HepG2 (cell line): ENCODE results near the gene CCSER1. TPM values are rescaled to one million over a fixed set of nuclear protein-coding genes. Genes with fewer than 3 reads are reported as not detected.

Source experiments
- ATAC-seq: fragments of 200-7000 bp; cut with Tn5 transposase; 3 replicates; pipeline ENCODE4 v1.9.1; 2020; ENCODE audit warnings: mild to moderate bottlenecking, moderate library complexity
- BruUV-seq: library from RNA; stranded (reverse); fragments of 400-500 nt; replicated peaks from 2 replicates; lab custom pipeline; 2021; lab: Mats Ljungman, UMichigan
- CTCF ChIA-PET: fragments of 300-600 bp; formaldehyde crosslinking; extraction: SDS; loops from one replicate; lab custom pipeline; 2021; ENCODE audit warnings: low total read pairs, inconsistent platforms, low intra/inter-chr PET ratio; lab: Yijun Ruan, JAX
- POLR2A ChIA-PET: fragments of 350-600 bp; sonication (Branson Sonifier 250); formaldehyde crosslinking; loops from one replicate; lab custom pipeline; 2020; ENCODE audit warnings: antibody characterized with exemption, inconsistent platforms; lab: Yijun Ruan, JAX
- DNase-seq: peaks from one replicate; pipeline ENCODE4 v3.0.0-alpha.2; 2015; ENCODE audit warnings: low spot score
- FAIRE-seq: peaks from 3 replicates; lab custom pipeline; 2011; peaks lifted over from hg19 to GRCh38; lab: Jason Lieb, UNC
- H2AFZ ChIP-seq: one replicate; pipeline ENCODE4 v1.6.1; 2011; ENCODE audit warnings: low read length, inconsistent platforms
- H3K27ac ChIP-seq: fragments of 300-600 bp; 3 replicates; pipeline ENCODE4 v1.8.0; 2011; ENCODE audit warnings: mixed run types, mild to moderate bottlenecking, mixed read lengths, low read length, inconsistent platforms; ENCODE audit not compliant: insufficient read depth; ENCODE audit errors: extremely low read length
- H3K27me3 ChIP-seq, 2 experiments: fragments of 200-600 bp in 1 of 2; 2 replicates in 1 of 2; 3 replicates in 1 of 2; pipeline versions ENCODE4 v1.6.0 to v1.8.0; 2011; ENCODE audit warnings: low read length in 2 of 2, mild to moderate bottlenecking in 2 of 2, moderate library complexity in 2 of 2, inconsistent platforms in 1 of 2; ENCODE audit not compliant: insufficient read depth in 2 of 2, control insufficient read depth in 1 of 2
- H3K36me3 ChIP-seq, 2 experiments: fragments of 200-600 bp in 1 of 2; replicated peaks in 1 of 2; 2 replicates in 1 of 2; 3 replicates in 1 of 2; pipeline versions ENCODE4 v1.5.1 to v1.8.0; 2011; ENCODE audit warnings: low read length in 2 of 2, inconsistent platforms in 1 of 2; ENCODE audit not compliant: insufficient read depth in 2 of 2, control insufficient read depth in 1 of 2
- H3K4me1 ChIP-seq: 2 replicates; pipeline ENCODE4 v1.5.1; 2012; ENCODE audit warnings: low read length, inconsistent platforms; ENCODE audit not compliant: insufficient read depth
- H3K4me2 ChIP-seq: 2 replicates; pipeline ENCODE4 v1.6.0; 2011; ENCODE audit warnings: low read depth, low read length, inconsistent platforms
- H3K4me3 ChIP-seq, 3 experiments: fragments of 200-600 bp in 1 of 3; sonication (generic), shearing (Covaris generic) in 1 of 3; replicated peaks in 1 of 3; 2 replicates each; pipeline ENCODE4 v1.5.1; 2011 to 2016; ENCODE audit warnings: low read length in 3 of 3, inconsistent platforms in 2 of 3, low read depth in 2 of 3, mild to moderate bottlenecking in 2 of 3, control low read depth in 1 of 3, mixed read lengths in 1 of 3; ENCODE audit not compliant: insufficient read depth in 1 of 3
- H3K79me2 ChIP-seq: one replicate; pipeline ENCODE4 v1.6.1; 2011; ENCODE audit warnings: low read length, inconsistent platforms; ENCODE audit not compliant: insufficient read depth
- H3K9ac ChIP-seq: 2 replicates; pipeline ENCODE4 v1.6.0; 2011; ENCODE audit warnings: mild to moderate bottlenecking, low read depth, low read length, inconsistent platforms; ENCODE audit not compliant: insufficient read depth
- H3K9me3 ChIP-seq: 2 replicates; pipeline ENCODE4 v1.5.1; 2012; ENCODE audit warnings: mild to moderate bottlenecking, low read length
- H4K20me1 ChIP-seq: 2 replicates; pipeline ENCODE4 v1.6.0; 2011; ENCODE audit warnings: inconsistent platforms, mild to moderate bottlenecking, low read length, moderate library complexity; ENCODE audit not compliant: insufficient read depth
- AGO1 ChIP-seq: fragments of 200-400 bp; formaldehyde crosslinking; IDR thresholded peaks from 2 replicates; pipeline ENCODE4 v1.6.1; 2017; ENCODE audit warnings: mild to moderate bottlenecking, low read depth, low read length, moderate library complexity; ENCODE audit not compliant: poor library complexity, severe bottlenecking
- DNMT1 ChIP-seq: sonication (generic); formaldehyde crosslinking; IDR thresholded peaks from 2 replicates; pipeline ENCODE4 v1.5.1; 2020; ENCODE audit warnings: mild to moderate bottlenecking, missing genetic modification reagents
- KDM3A ChIP-seq: IDR thresholded peaks from 2 replicates; pipeline ENCODE4 v1.6.1; 2018; ENCODE audit warnings: low read depth, missing compliant biosample characterization
- NR2C2 ChIP-seq: sonication (generic); formaldehyde crosslinking; IDR thresholded peaks from 2 replicates; pipeline ENCODE4 v1.4.0; 2020; ENCODE audit warnings: missing genetic modification reagents, mild to moderate bottlenecking, moderate library complexity, borderline replicate concordance
- PHF8 ChIP-seq: sonication (generic); formaldehyde crosslinking; IDR thresholded peaks from 2 replicates; pipeline ENCODE4 v1.5.0; 2020; ENCODE audit warnings: missing genetic modification reagents
- ZFP1 ChIP-seq: IDR thresholded peaks from 2 replicates; pipeline ENCODE4 v1.6.1; 2016
- ZNF382 ChIP-seq: sonication (generic); formaldehyde crosslinking; IDR thresholded peaks from 2 replicates; pipeline ENCODE4 v1.5.0; 2020; ENCODE audit warnings: missing genetic modification reagents, mild to moderate bottlenecking, borderline replicate concordance
- ZNF564 ChIP-seq: sonication (generic); formaldehyde crosslinking; IDR thresholded peaks from 2 replicates; pipeline ENCODE4 v1.8.1; 2023; ENCODE audit warnings: mild to moderate bottlenecking, missing genetic modification reagents
- WGBS: methylation state at CpG from one replicate; pipeline ENCODE4 v1.1.6; 2017; ENCODE audit warnings: low lambda C conversion rate; 5-methylcytosine and 5-hydroxymethylcytosine counted together
- in situ Hi-C: cut with HindIII; loops from 2 replicates; pipeline ENCODE4 v1.10.0; 2017; ENCODE audit warnings: low pct_unique_long_range_greater_than_20kb; ENCODE audit not compliant: extremely low pct_ligation_motif_present
- intact Hi-C: fragments of 100-400 bp; cut with micrococcal nuclease; formaldehyde crosslinking; loops from one replicate; pipeline ENCODE4 v1.10.0; 2022; ENCODE audit not compliant: unreplicated experiment
- polyA plus RNA-seq, 8 experiments: library from polyadenylated mRNA; depleted of rRNA in 3 of 8; stranded (reverse) in 7 of 8; unstranded in 1 of 8; fragments of >200 nt; fragmentation: Illumina TruSeq in 4 of 8; extraction: Trizol in 4 of 8; gene quantifications; 2 replicates each; pipeline versions ENCODE4 v1.2.1 to v1.2.3, GENCODE V29; 2011 to 2016; ENCODE audit warnings: low read depth in 4 of 8, missing spikeins in 1 of 8, mixed read lengths in 1 of 8; ENCODE audit not compliant: insufficient read depth in 1 of 8
- total RNA-seq, 5 experiments: library from RNA; depleted of rRNA; stranded (reverse); fragments of >200 nt; fragmentation: Illumina TruSeq; extraction: Trizol; gene quantifications; 2 replicates each; pipeline ENCODE4 v1.2.3, GENCODE V29; 2016; ENCODE audit warnings: low read depth in 1 of 5
- TF ChIP-seq, protein P1 (sequence below): sonication (generic); formaldehyde crosslinking; IDR thresholded peaks from 2 replicates; pipeline ENCODE4 v1.8.1; 2023; ENCODE audit warnings: missing genetic modification reagents, inconsistent platforms, borderline replicate concordance
- TF ChIP-seq, protein P2 (sequence below): sonication (generic); formaldehyde crosslinking; IDR thresholded peaks from 2 replicates; pipeline ENCODE4 v1.4.0; 2020; ENCODE audit warnings: mild to moderate bottlenecking, missing genetic modification reagents

Gene CCSER1
- total and polyA plus RNA-seq, 2 of the 13 experiments (the other 11 are each of a cell fraction or from before 2014, with no cell fraction given) = not detected

DNA sequence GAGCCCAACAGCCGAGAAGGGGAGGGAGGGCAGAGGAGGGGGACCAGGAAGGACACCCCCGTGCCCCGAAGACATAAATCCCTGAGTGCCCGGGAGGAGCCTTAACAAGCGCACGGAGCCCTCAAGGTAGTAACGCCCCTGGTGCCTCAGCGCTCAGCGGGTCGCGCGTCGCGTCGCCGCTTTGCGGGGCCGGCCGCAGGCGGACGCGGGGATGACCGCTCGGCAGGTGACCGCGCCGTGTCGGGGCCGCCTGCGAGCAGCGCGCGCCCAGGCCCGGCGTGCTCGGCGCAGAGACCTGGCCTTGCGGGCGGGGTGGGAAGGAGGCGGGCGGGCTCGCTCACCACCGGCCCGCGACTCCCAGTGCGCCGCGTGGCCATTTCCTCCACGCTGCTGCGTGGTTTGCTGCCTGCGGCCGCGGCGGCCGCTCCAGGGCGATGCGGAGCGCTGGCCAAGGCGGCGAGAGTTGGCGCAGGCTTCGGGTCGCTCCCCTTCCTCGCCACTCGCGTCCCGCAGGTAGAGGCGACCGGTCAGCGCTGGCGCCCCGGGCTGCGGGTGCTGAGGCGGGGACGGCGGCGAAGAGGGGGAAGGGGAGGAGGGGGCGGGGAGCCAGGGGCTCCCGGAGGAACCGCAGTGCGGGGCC lies 632 bp downstream of the CCSER1 start:
- 76% methylated on average over 50 of the region's 81 CpGs for WGBS
- Histone ChIP-seq H3K9ac (no peak overlapping the region), H3K4me1 (no peaks in the 10 kb centered on the region), H3K27me3 (peaks cover 0 to 7% of the 10 kb centered on the region in 2 experiments; a peak in 2 of 5 replicates), H3K4me3 (no peak overlapping the region; a peak in 1 of 6 replicates), H2AFZ (no peak overlapping the region), H4K20me1 (no peaks in the 10 kb centered on the region), H3K36me3 (no peaks in the 10 kb centered on the region), H3K9me3 (no peaks in the 10 kb centered on the region), H3K79me2 (no peaks in the 10 kb centered on the region), H3K4me2 (no peak overlapping the region), H3K27ac (no peak overlapping the region)
- TF ChIP-seq ZNF382 (no peak), NR2C2 (CRISPR knock-in tag) (no peak), KDM3A (no peak), DNMT1 (CRISPR knock-in tag) (no peak), ZFP1 (CRISPR knock-in tag) (no peak), PHF8 (no peak), ZNF564 (CRISPR knock-in tag) (no peak), AGO1 (no peak)
- TF ChIP-seq, protein P1, sequence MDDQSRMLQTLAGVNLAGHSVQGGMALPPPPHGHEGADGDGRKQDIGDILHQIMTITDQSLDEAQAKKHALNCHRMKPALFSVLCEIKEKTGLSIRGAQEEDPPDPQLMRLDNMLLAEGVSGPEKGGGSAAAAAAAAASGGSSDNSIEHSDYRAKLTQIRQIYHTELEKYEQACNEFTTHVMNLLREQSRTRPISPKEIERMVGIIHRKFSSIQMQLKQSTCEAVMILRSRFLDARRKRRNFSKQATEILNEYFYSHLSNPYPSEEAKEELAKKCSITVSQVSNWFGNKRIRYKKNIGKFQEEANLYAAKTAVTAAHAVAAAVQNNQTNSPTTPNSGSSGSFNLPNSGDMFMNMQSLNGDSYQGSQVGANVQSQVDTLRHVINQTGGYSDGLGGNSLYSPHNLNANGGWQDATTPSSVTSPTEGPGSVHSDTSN = no peak
- TF ChIP-seq, protein P2, sequence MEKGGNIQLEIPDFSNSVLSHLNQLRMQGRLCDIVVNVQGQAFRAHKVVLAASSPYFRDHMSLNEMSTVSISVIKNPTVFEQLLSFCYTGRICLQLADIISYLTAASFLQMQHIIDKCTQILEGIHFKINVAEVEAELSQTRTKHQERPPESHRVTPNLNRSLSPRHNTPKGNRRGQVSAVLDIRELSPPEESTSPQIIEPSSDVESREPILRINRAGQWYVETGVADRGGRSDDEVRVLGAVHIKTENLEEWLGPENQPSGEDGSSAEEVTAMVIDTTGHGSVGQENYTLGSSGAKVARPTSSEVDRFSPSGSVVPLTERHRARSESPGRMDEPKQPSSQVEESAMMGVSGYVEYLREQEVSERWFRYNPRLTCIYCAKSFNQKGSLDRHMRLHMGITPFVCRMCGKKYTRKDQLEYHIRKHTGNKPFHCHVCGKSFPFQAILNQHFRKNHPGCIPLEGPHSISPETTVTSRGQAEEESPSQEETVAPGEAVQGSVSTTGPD = no peak
- POLR2A ChIA-PET = no interaction called here
- DNase-seq (no peak), FAIRE-seq (no peak), ATAC-seq (peak; percentile 78)
- intact Hi-C loops = loop anchor here (10.0 kb wide), 1 partner anchor 167 kb away; no protein-coding TSS in a partner anchor
- in situ Hi-C loops = no loop called here
- no TSS peak for BruUV-seq
- CTCF ChIA-PET = no interaction called here
